Measurements from ENCODE around the gene PHC2. TPM values are rescaled to one million over a fixed set of nuclear protein-coding genes. Genes with fewer than 3 reads are reported as not detected.
A peak's percentile ranks its signal among the peaks of the same experiment; 100 is the strongest.

The PHC2 gene
- total RNA-seq, 1 experiment from 2014 or later, result 137 TPM

DNA sequence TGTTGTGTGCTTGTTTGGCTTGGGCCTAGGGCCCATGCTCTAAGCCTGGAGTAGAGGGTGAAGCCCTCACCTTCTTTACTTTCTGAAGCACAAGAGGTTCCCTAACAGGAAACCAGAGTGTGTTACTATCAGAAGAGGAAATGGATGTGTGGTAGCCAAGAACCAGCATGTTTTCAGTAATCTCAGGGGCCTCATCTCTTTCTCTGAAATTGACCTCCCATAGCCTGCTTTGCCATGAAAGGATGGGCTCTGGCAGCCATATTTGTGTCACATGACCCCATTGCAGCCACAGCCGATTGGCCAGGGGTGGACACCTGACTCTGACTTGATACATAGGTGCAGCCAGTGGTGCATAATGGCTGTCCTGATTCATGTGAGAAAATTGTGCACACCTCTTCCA is 128.6 kb downstream of the PHC2 start:
- ChIA-PET POLR2A (interaction anchor here (1.1 to 1.5 kb wide), 2 partner anchors 37 to 49 kb away, joined by 4 to 5 read pairs; no protein-coding TSS in a partner anchor), CTCF (interaction anchor here (11.9 kb wide), 1 partner anchor 167 kb away, joined by 152 read pairs; the partner anchor contains the start of gene ZSCAN20)
- BruUV-seq (replicated peaks), result no TSS peak
- no peak for DNase-seq (ENCODE audit: unreplicated experiment)
- H3K36me3 Mint-ChIP-seq (ENCODE audit: insufficient read depth, unreplicated experiment), result peaks cover 16% of the 10 kb centered on the region
- H3K9me3 Mint-ChIP-seq (ENCODE audit: unreplicated experiment), result no peaks in the 10 kb centered on the region
- H3K27me3 Mint-ChIP-seq (ENCODE audit: insufficient read depth, unreplicated experiment), result no peaks in the 10 kb centered on the region
- TF ChIP-seq, protein P1, sequence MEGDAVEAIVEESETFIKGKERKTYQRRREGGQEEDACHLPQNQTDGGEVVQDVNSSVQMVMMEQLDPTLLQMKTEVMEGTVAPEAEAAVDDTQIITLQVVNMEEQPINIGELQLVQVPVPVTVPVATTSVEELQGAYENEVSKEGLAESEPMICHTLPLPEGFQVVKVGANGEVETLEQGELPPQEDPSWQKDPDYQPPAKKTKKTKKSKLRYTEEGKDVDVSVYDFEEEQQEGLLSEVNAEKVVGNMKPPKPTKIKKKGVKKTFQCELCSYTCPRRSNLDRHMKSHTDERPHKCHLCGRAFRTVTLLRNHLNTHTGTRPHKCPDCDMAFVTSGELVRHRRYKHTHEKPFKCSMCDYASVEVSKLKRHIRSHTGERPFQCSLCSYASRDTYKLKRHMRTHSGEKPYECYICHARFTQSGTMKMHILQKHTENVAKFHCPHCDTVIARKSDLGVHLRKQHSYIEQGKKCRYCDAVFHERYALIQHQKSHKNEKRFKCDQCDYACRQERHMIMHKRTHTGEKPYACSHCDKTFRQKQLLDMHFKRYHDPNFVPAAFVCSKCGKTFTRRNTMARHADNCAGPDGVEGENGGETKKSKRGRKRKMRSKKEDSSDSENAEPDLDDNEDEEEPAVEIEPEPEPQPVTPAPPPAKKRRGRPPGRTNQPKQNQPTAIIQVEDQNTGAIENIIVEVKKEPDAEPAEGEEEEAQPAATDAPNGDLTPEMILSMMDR (IDR thresholded peaks at IDR 0.05; ENCODE audit: unreplicated experiment), result no peak
- H3K4me1 Mint-ChIP-seq (ENCODE audit: insufficient read depth, unreplicated experiment), result no peaks in the 10 kb centered on the region
- no peak overlapping the region for H3K27ac Mint-ChIP-seq (ENCODE audit: low read depth, unreplicated experiment)
- H3K4me3 Mint-ChIP-seq (ENCODE audit: unreplicated experiment), result no peak overlapping the region
- intact Hi-C loops (cut with micrococcal nuclease), result no loop called here

- POLR2A ChIA-PET, result interaction anchor here (0.7 to 0.8 kb wide), 2 partner anchors 39 to 65 kb away, joined by 3 to 4 read pairs; no protein-coding TSS in a partner anchor
- CTCF ChIA-PET, result interaction anchor here (1.1 to 11.9 kb wide), 2 partner anchors 50 to 168 kb away, joined by 3 to 152 read pairs; partner anchors contain the start of gene ZSCAN20
- no peaks in the 10 kb centered on the region for H3K4me1 Mint-ChIP-seq (ENCODE audit: insufficient read depth, unreplicated experiment)
- no peaks in the 10 kb centered on the region for H3K27me3 Mint-ChIP-seq (ENCODE audit: insufficient read depth, unreplicated experiment)
- intact Hi-C loops (cut with micrococcal nuclease), result no loop called here
- peaks cover 22% of the 10 kb centered on the region for H3K36me3 Mint-ChIP-seq (ENCODE audit: insufficient read depth, unreplicated experiment)
- no TSS peak for BruUV-seq (replicated peaks)
- no peak overlapping the region for H3K27ac Mint-ChIP-seq (ENCODE audit: low read depth, unreplicated experiment)
- no peak overlapping the region for H3K4me3 Mint-ChIP-seq (ENCODE audit: unreplicated experiment)
- DNase-seq (ENCODE audit: unreplicated experiment), result no peak
- TF ChIP-seq, protein P1 (IDR thresholded peaks at IDR 0.05; ENCODE audit: unreplicated experiment), result no peak
- no peaks in the 10 kb centered on the region for H3K9me3 Mint-ChIP-seq (ENCODE audit: unreplicated experiment)
These were observed 129.5 kb downstream of the PHC2 start for GRCh38 chr1:33301273-33301984.

DNA sequence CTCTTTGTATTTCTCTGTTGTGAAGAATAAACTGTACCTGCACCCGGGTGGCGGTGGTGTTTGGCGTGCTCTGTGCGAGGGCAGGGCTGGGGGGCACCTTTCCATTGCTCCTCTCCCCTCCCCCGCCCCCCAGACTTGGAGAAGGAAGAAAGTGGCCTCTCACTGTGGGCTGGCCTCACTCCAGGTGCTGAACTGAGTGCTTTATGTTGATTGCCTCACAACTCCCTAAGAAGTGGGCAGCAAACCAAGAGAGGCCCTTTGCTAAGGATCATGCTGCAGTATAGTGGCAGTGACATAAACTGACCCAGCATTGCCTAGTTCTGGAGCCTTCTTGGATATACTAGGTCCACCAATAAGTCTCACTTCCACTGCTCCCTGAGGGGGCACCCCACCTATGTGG is 130.2 kb downstream of the PHC2 start:
- no peaks in the 10 kb centered on the region for H3K4me1 Mint-ChIP-seq (ENCODE audit: insufficient read depth, unreplicated experiment)
- DNase-seq (ENCODE audit: unreplicated experiment), result peak; percentile 77
- intact Hi-C loops (cut with micrococcal nuclease), result no loop called here
- H3K27me3 Mint-ChIP-seq (ENCODE audit: insufficient read depth, unreplicated experiment), result no peaks in the 10 kb centered on the region
- no TSS peak for BruUV-seq (replicated peaks)
- H3K4me3 Mint-ChIP-seq (ENCODE audit: unreplicated experiment), result no peak overlapping the region
- no peaks in the 10 kb centered on the region for H3K9me3 Mint-ChIP-seq (ENCODE audit: unreplicated experiment)
- no peak overlapping the region for H3K27ac Mint-ChIP-seq (ENCODE audit: low read depth, unreplicated experiment)
- peaks cover 30% of the 10 kb centered on the region for H3K36me3 Mint-ChIP-seq (ENCODE audit: insufficient read depth, unreplicated experiment)
- ChIA-PET CTCF (interaction anchor here (0.6 to 11.9 kb wide), 6 partner anchors 49 to 1569 kb away, joined by 3 to 152 read pairs (median 3); partner anchors contain the start of gene ZSCAN20), POLR2A (interaction anchor here (0.7 to 0.8 kb wide), 2 partner anchors 40 to 66 kb away, joined by 3 to 4 read pairs; no protein-coding TSS in a partner anchor)
- TF ChIP-seq, protein P1 (IDR thresholded peaks at IDR 0.05; ENCODE audit: unreplicated experiment), result no peak

GRCh38 chr1:33299461-33300155 is 131.3 kb downstream of the PHC2 start:
- Mint-ChIP-seq H3K36me3 (ENCODE audit: insufficient read depth, unreplicated experiment) (peaks cover 38% of the 10 kb centered on the region), H3K4me3 (ENCODE audit: unreplicated experiment) (no peak overlapping the region), H3K4me1 (ENCODE audit: insufficient read depth, unreplicated experiment) (no peaks in the 10 kb centered on the region), H3K27me3 (ENCODE audit: insufficient read depth, unreplicated experiment) (no peaks in the 10 kb centered on the region), H3K9me3 (ENCODE audit: unreplicated experiment) (no peaks in the 10 kb centered on the region), H3K27ac (ENCODE audit: low read depth, unreplicated experiment) (no peak overlapping the region)
- TSS peak; percentile 21 for BruUV-seq (replicated peaks)
- intact Hi-C loops (cut with micrococcal nuclease), result loop anchor here (2.0 kb wide), 1 partner anchor 313 kb away; no protein-coding TSS in a partner anchor
- CTCF ChIA-PET, result interaction anchor here (0.7 to 11.9 kb wide), 9 partner anchors 12 to 169 kb away, joined by 3 to 180 read pairs (median 6); partner anchors contain the start of gene ZSCAN20
- TF ChIP-seq, protein P1 (IDR thresholded peaks at IDR 0.05; ENCODE audit: unreplicated experiment), result no peak
- POLR2A ChIA-PET, result interaction anchor here (2.2 kb wide), 1 partner anchor 49 kb away, joined by 8 read pairs; no protein-coding TSS in a partner anchor
- no peak for DNase-seq (ENCODE audit: unreplicated experiment)
